HG03575 (cell line): Measurements from ENCODE around the gene RBM17.

Experiments
- ATAC-seq: cut with Tn5 transposase; IDR thresholded peaks from one replicate; pipeline ENCODE4 v1.9.1; 2021; ENCODE audit not compliant: unreplicated experiment, insufficient number of reproducible peaks, low FRiP score; ENCODE audit errors: extremely low read depth

RBM17 gene

GRCh38 chr10:6072215-6072934, 16.5 kb upstream of the RBM17 start:
- ATAC-seq = no peak

GRCh38 chr10:6074489-6075301, 14.1 kb upstream of the RBM17 start:
- no peak for ATAC-seq

- ATAC-seq = no peak
Observed at GRCh38 chr10:6077071-6077675, 11.7 kb upstream of the RBM17 start.

- no peak for ATAC-seq
Observed at GRCh38 chr10:6079044-6079443, 9.8 kb upstream of the RBM17 start.

- ATAC-seq = no peak
Observed at GRCh38 chr10:6080417-6080973, 8.3 kb upstream of the RBM17 start.

GRCh38 chr10:6082496-6083395, 6.1 kb upstream of the RBM17 start:
- ATAC-seq = no peak

GRCh38 chr10:6083523-6084475, 5.0 kb upstream of the RBM17 start:
- no peak for ATAC-seq

- no peak for ATAC-seq
Observed at GRCh38 chr10:6086375-6087233, 2.2 kb upstream of the RBM17 start.

GRCh38 chr10:6089334-6090219, 743 bp downstream of the RBM17 start:
- no peak for ATAC-seq

- no peak for ATAC-seq
Observed at GRCh38 chr10:6091630-6092029, 2.8 kb downstream of the RBM17 start.

- no peak for ATAC-seq
Observed at GRCh38 chr10:6092731-6093130, 3.9 kb downstream of the RBM17 start.

- ATAC-seq = no peak
Observed at GRCh38 chr10:6095810-6096570, 7.2 kb downstream of the RBM17 start.

GRCh38 chr10:6097063-6097462, 8.2 kb downstream of the RBM17 start:
- no peak for ATAC-seq

- no peak for ATAC-seq
Observed at GRCh38 chr10:6098156-6098555, 9.3 kb downstream of the RBM17 start.

GRCh38 chr10:6100370-6100769, 11.5 kb downstream of the RBM17 start:
- ATAC-seq = no peak
